Lower leg skin (tissue), 3 donors: ENCODE measurements around the gene PDK2.

Experiments
- POLR2A ChIP-seq, 2 donors: fragments of 450-650 bp; IDR thresholded peaks; one replicate each; pipeline ENCODE4 v1.6.1; 2016 to 2017; ENCODE audit warnings: antibody characterized with exemption in 2 of 2, mild to moderate bottlenecking in 1 of 2, moderate library complexity in 1 of 2
- TF ChIP-seq, protein P1 (sequence below), 3 donors: fragments of 450-650 bp; IDR thresholded peaks; one replicate each; pipeline ENCODE4 v1.5.1; 2016; ENCODE audit warnings: antibody characterized with exemption in 3 of 3, mild to moderate bottlenecking in 3 of 3, moderate library complexity in 2 of 3

DNA sequence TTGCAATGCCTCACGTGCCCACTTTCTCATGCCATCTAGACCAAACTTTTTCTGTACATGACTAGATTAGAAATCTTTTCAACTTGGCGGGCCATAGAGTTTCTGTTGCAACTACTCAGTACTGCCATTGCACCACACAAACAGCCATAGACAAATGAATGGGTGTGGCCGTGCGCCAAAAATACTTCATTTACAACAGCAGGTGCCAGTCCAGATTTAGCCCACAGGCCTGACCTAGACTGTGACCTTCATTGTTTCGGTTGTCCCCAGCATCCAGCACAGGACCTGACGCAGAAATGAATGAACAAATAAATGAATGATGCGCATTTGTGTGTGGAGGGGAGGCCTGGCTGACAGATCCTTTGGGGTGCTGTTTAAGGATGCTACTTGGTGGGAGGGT is 14.3 kb upstream of the PDK2 start:
- TF ChIP-seq, protein P1, sequence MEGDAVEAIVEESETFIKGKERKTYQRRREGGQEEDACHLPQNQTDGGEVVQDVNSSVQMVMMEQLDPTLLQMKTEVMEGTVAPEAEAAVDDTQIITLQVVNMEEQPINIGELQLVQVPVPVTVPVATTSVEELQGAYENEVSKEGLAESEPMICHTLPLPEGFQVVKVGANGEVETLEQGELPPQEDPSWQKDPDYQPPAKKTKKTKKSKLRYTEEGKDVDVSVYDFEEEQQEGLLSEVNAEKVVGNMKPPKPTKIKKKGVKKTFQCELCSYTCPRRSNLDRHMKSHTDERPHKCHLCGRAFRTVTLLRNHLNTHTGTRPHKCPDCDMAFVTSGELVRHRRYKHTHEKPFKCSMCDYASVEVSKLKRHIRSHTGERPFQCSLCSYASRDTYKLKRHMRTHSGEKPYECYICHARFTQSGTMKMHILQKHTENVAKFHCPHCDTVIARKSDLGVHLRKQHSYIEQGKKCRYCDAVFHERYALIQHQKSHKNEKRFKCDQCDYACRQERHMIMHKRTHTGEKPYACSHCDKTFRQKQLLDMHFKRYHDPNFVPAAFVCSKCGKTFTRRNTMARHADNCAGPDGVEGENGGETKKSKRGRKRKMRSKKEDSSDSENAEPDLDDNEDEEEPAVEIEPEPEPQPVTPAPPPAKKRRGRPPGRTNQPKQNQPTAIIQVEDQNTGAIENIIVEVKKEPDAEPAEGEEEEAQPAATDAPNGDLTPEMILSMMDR (IDR thresholded peaks at IDR 0.05): no peak
- TF ChIP-seq POLR2A (IDR thresholded peaks at IDR 0.05): no peak
